Dedifferentiated amniotic fluid mesenchymal stem cell (primary cell): ENCODE results near the gene IFT74.

ENCODE experiments used
- DNase-seq: peaks from one replicate; pipeline ENCODE4 v3.0.0-alpha.2; 2016; ENCODE audit errors: extremely low spot score

Gene IFT74

GRCh38 chr9:26974927-26975326, 18.7 kb downstream of the IFT74 start:
- DNase-seq: no peak

GRCh38 chr9:26975728-26976707, 19.8 kb downstream of the IFT74 start:
- DNase-seq: no peak

GRCh38 chr9:26983340-26983739, 27.1 kb downstream of the IFT74 start:
- DNase-seq: no peak

- no peak for DNase-seq
Observed at GRCh38 chr9:26995810-26996209, 39.6 kb downstream of the IFT74 start.

- DNase-seq: no peak
Observed at GRCh38 chr9:27003426-27004077, 47.3 kb downstream of the IFT74 start.

GRCh38 chr9:27005491-27005890, 49.3 kb downstream of the IFT74 start, which contains the start of gene LRRC19:
Gene LRRC19 (minus strand): TSS chr9:27005672. CDS start chr9:26999694, 5,978 bp downstream.
- DNase-seq: no peak

GRCh38 chr9:27019589-27019988, 63.4 kb downstream of the IFT74 start:
- DNase-seq: peak; percentile 33

- no peak for DNase-seq
Observed at GRCh38 chr9:27022920-27023319, 66.7 kb downstream of the IFT74 start.

- no peak for DNase-seq
Observed at GRCh38 chr9:27029186-27029585, 73.0 kb downstream of the IFT74 start.

- peak; percentile 56 for DNase-seq
Observed at GRCh38 chr9:27033815-27034403, 77.7 kb downstream of the IFT74 start.

GRCh38 chr9:27037499-27037898, 81.3 kb downstream of the IFT74 start:
- no peak for DNase-seq

- DNase-seq: no peak
Observed at GRCh38 chr9:27041746-27042145, 85.5 kb downstream of the IFT74 start.

- no peak for DNase-seq
Observed at GRCh38 chr9:27042476-27042875, 86.3 kb downstream of the IFT74 start.

- no peak for DNase-seq
Observed at GRCh38 chr9:27043176-27043575, 87.0 kb downstream of the IFT74 start.

- DNase-seq: no peak
Observed at GRCh38 chr9:27047136-27047535, 90.9 kb downstream of the IFT74 start.

GRCh38 chr9:27053369-27054022, 97.3 kb downstream of the IFT74 start:
- no peak for DNase-seq

GRCh38 chr9:27054125-27054524, 97.9 kb downstream of the IFT74 start:
- no peak for DNase-seq

- DNase-seq: no peak
Observed at GRCh38 chr9:27054841-27055240, 98.6 kb downstream of the IFT74 start.

- DNase-seq: no peak
Observed at GRCh38 chr9:27059412-27059811, 103.2 kb downstream of the IFT74 start.

- DNase-seq: no peak
Observed at GRCh38 chr9:27059907-27060306, 103.7 kb downstream of the IFT74 start.

GRCh38 chr9:27065288-27065687, 109.1 kb downstream of the IFT74 start:
- DNase-seq: no peak
